Retinal pigment epithelial cell (primary cell): Measurements from ENCODE around the gene PIN1.
"Not testable (repeated sequence)": the region's sequence is repeated elsewhere in the genome, so short reads cannot be mapped to it uniquely, and the experiment has no call there.

Source experiments
- DNase-seq: peaks from one replicate; pipeline ENCODE4 v3.0.0-alpha.2; 2010; ENCODE audit warnings: low read depth
- H3K4me3 ChIP-seq: 2 replicates; pipeline ENCODE4 v1.5.1; 2011; ENCODE audit warnings: mild to moderate bottlenecking, low read length, control low read depth, moderate library complexity
- TF ChIP-seq, protein P1 (sequence below): conservative IDR thresholded peaks from 2 replicates; pipeline ENCODE4 v1.5.1; 2011; ENCODE audit warnings: low read depth, low read length, control low read depth, inconsistent platforms

The PIN1 gene

DNA sequence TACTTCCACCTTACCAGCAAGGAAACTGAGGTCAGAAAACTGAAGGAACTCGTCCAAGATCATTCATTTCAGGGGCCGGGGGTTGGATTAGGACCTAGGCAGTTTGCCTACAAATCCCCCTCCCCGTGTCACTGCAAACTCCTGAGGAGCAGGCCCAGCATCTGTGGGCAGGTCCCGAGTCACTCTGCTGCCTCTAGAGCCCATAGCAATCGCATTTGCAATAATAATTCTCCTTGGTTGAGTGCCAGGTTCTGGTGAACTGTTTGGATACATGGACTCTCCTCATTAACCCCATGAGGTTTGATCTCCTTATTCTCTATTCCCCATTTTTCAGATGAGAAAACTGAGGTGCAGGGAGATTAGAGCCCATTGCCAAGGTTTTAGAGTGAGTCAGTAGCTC is 903 bp downstream of the PIN1 start:
- TF ChIP-seq, protein P1, sequence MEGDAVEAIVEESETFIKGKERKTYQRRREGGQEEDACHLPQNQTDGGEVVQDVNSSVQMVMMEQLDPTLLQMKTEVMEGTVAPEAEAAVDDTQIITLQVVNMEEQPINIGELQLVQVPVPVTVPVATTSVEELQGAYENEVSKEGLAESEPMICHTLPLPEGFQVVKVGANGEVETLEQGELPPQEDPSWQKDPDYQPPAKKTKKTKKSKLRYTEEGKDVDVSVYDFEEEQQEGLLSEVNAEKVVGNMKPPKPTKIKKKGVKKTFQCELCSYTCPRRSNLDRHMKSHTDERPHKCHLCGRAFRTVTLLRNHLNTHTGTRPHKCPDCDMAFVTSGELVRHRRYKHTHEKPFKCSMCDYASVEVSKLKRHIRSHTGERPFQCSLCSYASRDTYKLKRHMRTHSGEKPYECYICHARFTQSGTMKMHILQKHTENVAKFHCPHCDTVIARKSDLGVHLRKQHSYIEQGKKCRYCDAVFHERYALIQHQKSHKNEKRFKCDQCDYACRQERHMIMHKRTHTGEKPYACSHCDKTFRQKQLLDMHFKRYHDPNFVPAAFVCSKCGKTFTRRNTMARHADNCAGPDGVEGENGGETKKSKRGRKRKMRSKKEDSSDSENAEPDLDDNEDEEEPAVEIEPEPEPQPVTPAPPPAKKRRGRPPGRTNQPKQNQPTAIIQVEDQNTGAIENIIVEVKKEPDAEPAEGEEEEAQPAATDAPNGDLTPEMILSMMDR = no peak
- no peak for DNase-seq

DNA sequence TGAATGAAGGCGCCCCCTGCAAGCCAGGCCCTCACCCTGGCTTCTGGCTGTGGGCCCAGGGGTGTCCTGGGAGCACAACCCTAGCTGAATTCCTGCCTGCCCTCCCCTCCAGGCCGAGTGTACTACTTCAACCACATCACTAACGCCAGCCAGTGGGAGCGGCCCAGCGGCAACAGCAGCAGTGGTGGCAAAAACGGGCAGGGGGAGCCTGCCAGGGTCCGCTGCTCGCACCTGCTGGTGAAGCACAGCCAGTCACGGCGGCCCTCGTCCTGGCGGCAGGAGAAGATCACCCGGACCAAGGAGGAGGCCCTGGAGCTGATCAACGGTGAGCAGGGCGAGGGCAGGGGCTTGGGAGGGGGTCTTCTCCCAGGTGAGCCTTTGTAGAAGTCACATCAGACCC is 3.2 kb downstream of the PIN1 start:
- TF ChIP-seq, protein P1 = no peak
- no peak overlapping the region for H3K4me3 ChIP-seq
- no peak for DNase-seq

More for the DNA sequence above, 903 bp downstream of the PIN1 start:
- H3K4me3 ChIP-seq = peak overlapping the region; percentile 82

- TF ChIP-seq, protein P1 = no peak
- H3K4me3 ChIP-seq = no peak overlapping the region
- DNase-seq = no peak
These were observed 4.3 kb downstream of the PIN1 start for GRCh38 chr19:9839415-9839814.

GRCh38 chr19:9842834-9843625 is 7.9 kb downstream of the PIN1 start:
- DNase-seq = no peak
- no peak overlapping the region for H3K4me3 ChIP-seq
- TF ChIP-seq, protein P1 = no peak

DNA sequence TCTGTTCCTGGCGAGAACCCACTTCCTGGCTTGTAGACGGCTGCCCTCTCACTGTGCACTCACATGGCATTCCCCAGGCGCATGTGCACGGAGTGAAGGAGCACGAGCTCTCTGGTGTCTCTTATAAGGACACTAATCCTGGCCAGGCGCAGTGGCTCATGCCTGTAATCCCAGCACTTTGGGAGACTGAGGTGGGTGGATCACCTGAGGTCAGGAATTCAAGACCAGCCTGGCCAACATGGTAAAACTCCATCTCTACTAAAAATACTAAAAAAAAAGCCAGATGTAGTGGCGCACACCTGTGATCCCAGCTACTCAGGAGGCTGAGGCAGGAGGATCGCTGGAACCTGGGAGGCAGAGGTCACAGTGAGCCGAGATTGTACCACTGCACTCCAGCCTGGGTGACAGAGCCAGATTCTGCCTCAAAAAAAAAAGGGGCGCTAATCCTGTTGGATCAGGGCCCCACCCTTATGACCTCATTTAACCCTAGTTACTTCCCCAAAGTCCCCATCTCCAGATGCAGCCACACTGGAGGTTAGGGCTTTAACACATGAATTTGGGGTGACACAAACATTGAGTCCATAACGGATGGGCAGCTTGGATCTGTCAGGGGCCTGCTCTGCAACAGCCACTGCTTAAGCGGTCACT is 8.6 kb downstream of the PIN1 start:
- not testable (repeated sequence) for DNase-seq, H3K4me3 ChIP-seq

- TF ChIP-seq, protein P1 = peak; percentile 74
- no peak overlapping the region for H3K4me3 ChIP-seq
- peak; percentile 59 for DNase-seq
These were observed 12.1 kb downstream of the PIN1 start for GRCh38 chr19:9847087-9847671.

DNA sequence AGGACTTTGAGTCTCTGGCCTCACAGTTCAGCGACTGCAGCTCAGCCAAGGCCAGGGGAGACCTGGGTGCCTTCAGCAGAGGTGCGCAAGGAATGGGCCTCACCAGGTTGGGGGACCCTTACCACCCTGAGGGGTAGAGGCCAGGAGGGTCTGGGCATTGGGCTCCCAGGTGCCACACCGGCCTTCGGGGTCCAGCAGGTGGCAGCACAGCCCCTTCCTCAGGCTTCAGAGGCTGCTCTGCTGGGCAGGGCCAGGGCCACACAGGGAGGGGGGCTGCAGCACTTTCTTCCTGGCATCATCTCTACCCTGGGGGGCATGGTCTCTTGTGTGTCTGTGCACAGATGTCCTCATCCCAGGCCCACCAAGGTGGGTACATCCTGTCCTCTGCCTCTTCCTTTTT is 12.9 kb downstream of the PIN1 start:
- no peak overlapping the region for H3K4me3 ChIP-seq
- DNase-seq = no peak
- TF ChIP-seq, protein P1 = peak; percentile 63
